Measurements from ENCODE around the gene TESMIN.

DNA sequence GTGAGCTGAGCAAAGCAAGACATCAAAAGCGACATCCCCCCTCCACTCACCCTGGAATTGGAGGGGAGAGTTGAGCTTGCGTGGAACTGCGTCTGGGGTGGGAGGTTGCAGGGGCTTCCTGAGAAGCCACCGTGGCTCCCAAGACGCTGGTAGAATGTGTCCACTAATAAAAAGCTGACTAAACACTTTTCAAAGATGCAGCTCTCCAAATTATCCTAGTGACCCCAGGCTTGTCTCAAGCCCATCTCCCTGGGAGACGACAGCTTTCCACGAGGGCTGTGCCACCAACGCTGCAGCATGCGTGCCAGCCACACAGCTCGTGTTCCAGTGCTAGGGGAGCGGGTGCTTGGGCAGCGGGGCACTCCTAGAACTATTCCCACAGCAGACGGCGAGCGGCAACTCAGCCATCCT lies 73.3 kb downstream of the TESMIN start:
- TF ChIP-seq POLR2AphosphoS5 (IDR thresholded peaks at IDR 0.05; ENCODE audit: low read depth, low read length) (no peak), SPI1 (IDR thresholded peaks at IDR 0.05; ENCODE audit: low read depth, low read length) (no peak), TAF1 (IDR thresholded peaks at IDR 0.05; ENCODE audit: low read depth, low read length) (no peak), POLR2A (IDR thresholded peaks at IDR 0.05; ENCODE audit: low read depth, low read length) (no peak), POU2F2 (IDR thresholded peaks at IDR 0.05; ENCODE audit: low read depth, low read length) (no peak)
